GM12878 (cell line): ENCODE results near the gene NSG2. TPM values are rescaled to one million over a fixed set of nuclear protein-coding genes. Genes with fewer than 3 reads are reported as not detected.

Experiments used
- ATAC-seq: fragments of 200-7000 bp; cut with Tn5 transposase; 3 replicates; pipeline ENCODE4 v1.9.1; 2020; ENCODE audit warnings: mild to moderate bottlenecking, moderate library complexity
- BruUV-seq: library from RNA; stranded (reverse); fragments of 400-500 nt; replicated peaks from 2 replicates; lab custom pipeline; 2021; lab: Mats Ljungman, UMichigan
- CTCF ChIA-PET: fragments of 300-600 bp; sonication (Branson Sonifier 250); formaldehyde crosslinking; extraction: SDS; loops from one replicate; lab custom pipeline; 2021; ENCODE audit warnings: inconsistent platforms; lab: Yijun Ruan, JAX
- POLR2A ChIA-PET: fragments of 350-600 bp; formaldehyde crosslinking; extraction: SDS; loops from one replicate; lab custom pipeline; 2021; ENCODE audit warnings: inconsistent platforms; lab: Charles Lee
- RAD21 ChIA-PET: fragments of 300-600 bp; sonication (Branson Sonifier 250); formaldehyde crosslinking; loops from one replicate; lab custom pipeline; 2023; ENCODE audit warnings: antibody characterized with exemption; ENCODE audit not compliant: unreplicated experiment; lab: Charles Lee
- SMC1A ChIA-PET: fragments of 300-600 bp; sonication (Branson Sonifier 250); formaldehyde crosslinking; loops from one replicate; lab custom pipeline; 2023; ENCODE audit not compliant: unreplicated experiment, uncharacterized antibody; lab: Charles Lee
- DNase-seq: peaks from one replicate; pipeline ENCODE4 v3.0.0-alpha.2; 2011; ENCODE audit warnings: low read depth, low spot score
- FAIRE-seq: peaks from 3 replicates; lab custom pipeline; 2011; peaks lifted over from hg19 to GRCh38; lab: Jason Lieb, UNC
- H2AFZ ChIP-seq: 2 replicates; pipeline ENCODE4 v1.6.0; 2011; ENCODE audit warnings: low read depth, low read length, control low read depth; ENCODE audit not compliant: control insufficient read depth
- H3K27ac ChIP-seq: 2 replicates; pipeline ENCODE4 v1.5.1; 2011; ENCODE audit warnings: control low read depth; ENCODE audit not compliant: control insufficient read depth, insufficient read depth
- H3K27me3 ChIP-seq, 2 experiments: replicated peaks in 1 of 2; 2 replicates each; pipeline versions ENCODE4 v1.6.0 to v1.6.1; 2011; ENCODE audit warnings: low read length in 1 of 2; ENCODE audit not compliant: control insufficient read depth in 2 of 2, insufficient read depth in 2 of 2
- H3K36me3 ChIP-seq, 2 experiments: 2 replicates each; pipeline ENCODE4 v1.5.1; 2011; ENCODE audit warnings: low read length in 1 of 2; ENCODE audit not compliant: control insufficient read depth in 2 of 2, insufficient read depth in 2 of 2
- H3K4me1 ChIP-seq: 2 replicates; pipeline ENCODE4 v1.6.1; 2011; ENCODE audit warnings: mild to moderate bottlenecking, low read length, moderate library complexity, mixed read lengths; ENCODE audit not compliant: control insufficient read depth, insufficient read depth
- H3K4me2 ChIP-seq: 2 replicates; pipeline ENCODE4 v1.6.0; 2011; ENCODE audit warnings: control low read depth; ENCODE audit not compliant: control insufficient read depth, insufficient read depth
- H3K4me3 ChIP-seq: fragments of 200-600 bp; sonication (generic); 2 replicates; pipeline ENCODE4 v1.5.1; 2016
- H3K79me2 ChIP-seq: 2 replicates; pipeline ENCODE4 v1.6.0; 2011; ENCODE audit warnings: low read length; ENCODE audit not compliant: control insufficient read depth, insufficient read depth
- H3K9ac ChIP-seq: 2 replicates; pipeline ENCODE4 v1.8.0; 2011; ENCODE audit warnings: low read length, control low read depth, mixed read lengths; ENCODE audit not compliant: control insufficient read depth, insufficient read depth
- H3K9me3 ChIP-seq: replicated peaks from 3 replicates; pipeline ENCODE4 v1.5.1; 2011; ENCODE audit warnings: mild to moderate bottlenecking, low read length; ENCODE audit not compliant: control insufficient read depth, insufficient read depth
- H4K20me1 ChIP-seq: 2 replicates; pipeline ENCODE4 v1.6.0; 2011; ENCODE audit not compliant: control insufficient read depth, insufficient read depth
- ATF3 ChIP-seq: IDR thresholded peaks from 2 replicates; pipeline ENCODE4 v1.6.1; 2011; ENCODE audit warnings: low read depth, mild to moderate bottlenecking, low read length, moderate library complexity, borderline replicate concordance; ENCODE audit errors: extremely low read depth
- BACH1 ChIP-seq: fragments of 450-650 bp; IDR thresholded peaks from 2 replicates; pipeline ENCODE4 v1.6.1; 2017; ENCODE audit warnings: mild to moderate bottlenecking, borderline replicate concordance
- CTCF ChIP-seq, 3 experiments: IDR thresholded peaks in 2 of 3; conservative IDR thresholded peaks in 1 of 3; 2 replicates each; pipeline ENCODE4 v1.5.1; 2011; ENCODE audit warnings: low read depth in 3 of 3, low read length in 3 of 3, mild to moderate bottlenecking in 3 of 3, control low read depth in 2 of 3, moderate library complexity in 2 of 3, inconsistent platforms in 1 of 3, mixed read lengths in 1 of 3; ENCODE audit not compliant: control insufficient read depth in 2 of 3, insufficient read depth in 1 of 3; ENCODE audit errors: extremely low read depth in 1 of 3
- DPF2 ChIP-seq: fragments of 450-650 bp; IDR thresholded peaks from 2 replicates; pipeline ENCODE4 v1.6.1; 2017; ENCODE audit warnings: mild to moderate bottlenecking
- ETV6 ChIP-seq, 2 experiments: fragments of 450-650 bp in 1 of 2; IDR thresholded peaks in 1 of 2; conservative IDR thresholded peaks in 1 of 2; 2 replicates each; pipeline ENCODE4 v1.6.1; 2014; ENCODE audit warnings: antibody characterized with exemption in 1 of 2, borderline replicate concordance in 1 of 2, low read depth in 1 of 2, mild to moderate bottlenecking in 1 of 2, moderate library complexity in 1 of 2
- HDAC6 ChIP-seq: fragments of 200-600 bp; sonication (generic); IDR thresholded peaks from one replicate; pipeline ENCODE4 v1.8.0; 2017; ENCODE audit warnings: antibody characterized with exemption; ENCODE audit not compliant: unreplicated experiment
- IRF3 ChIP-seq: fragments of 450-650 bp; IDR thresholded peaks from 2 replicates; pipeline ENCODE4 v1.6.1; 2014; ENCODE audit warnings: mild to moderate bottlenecking
- MAX ChIP-seq: IDR thresholded peaks from 2 replicates; pipeline ENCODE4 v1.6.1; 2012; ENCODE audit warnings: low read depth, low read length, improper control_type of control experiment
- MTA3 ChIP-seq: IDR thresholded peaks from 2 replicates; pipeline ENCODE4 v1.6.1; 2012; ENCODE audit warnings: low read length, inconsistent platforms, borderline replicate concordance
- NBN ChIP-seq: fragments of 450-650 bp; IDR thresholded peaks from 2 replicates; pipeline ENCODE4 v1.6.1; 2016
- NFXL1 ChIP-seq: fragments of 450-650 bp; IDR thresholded peaks from 2 replicates; pipeline ENCODE4 v1.6.1; 2017; ENCODE audit warnings: antibody characterized with exemption, mild to moderate bottlenecking, borderline replicate concordance
- NKRF ChIP-seq: fragments of 450-650 bp; conservative IDR thresholded peaks from 2 replicates; pipeline ENCODE4 v1.6.1; 2017; ENCODE audit warnings: mild to moderate bottlenecking, moderate library complexity
- NRF1 ChIP-seq: conservative IDR thresholded peaks from 2 replicates; pipeline ENCODE4 v1.6.1; 2011; ENCODE audit warnings: mild to moderate bottlenecking, low read depth, low read length, improper control_type of control experiment
- RUNX3 ChIP-seq: IDR thresholded peaks from 2 replicates; pipeline ENCODE4 v1.6.1; 2012; ENCODE audit warnings: low read length, inconsistent platforms
- SREBF2 ChIP-seq: IDR thresholded peaks from 2 replicates; pipeline ENCODE4 v1.6.1; 2012; ENCODE audit warnings: mild to moderate bottlenecking, low read length
- WRNIP1 ChIP-seq: IDR thresholded peaks from 2 replicates; pipeline ENCODE4 v1.6.1; 2011; ENCODE audit warnings: low read depth, low read length, improper control_type of control experiment, borderline replicate concordance
- ZBED1 ChIP-seq: IDR thresholded peaks from 2 replicates; pipeline ENCODE4 v1.6.1; 2016; ENCODE audit warnings: borderline replicate concordance
- WGBS: methylation state at CpG from one replicate; pipeline ENCODE4 v1.1.6; 2016; ENCODE audit warnings: low lambda C conversion rate; ENCODE audit not compliant: insufficient replicate concordance, insufficient coverage; ENCODE audit errors: missing lambda C conversion rate; 5-methylcytosine and 5-hydroxymethylcytosine counted together
- in situ Hi-C: fragments of 300-500 bp; cut with MboI; formaldehyde crosslinking; loops from 9 replicates; pipeline ENCODE4 v1.14.3; 2018; ENCODE audit warnings: mixed read lengths
- intact Hi-C: fragments of 100-400 bp; cut with micrococcal nuclease; formaldehyde crosslinking; loops from one replicate; pipeline ENCODE4 v1.14.2; 2022; ENCODE audit not compliant: unreplicated experiment
- polyA plus RNA-seq, 11 experiments: library from polyadenylated mRNA; depleted of rRNA in 4 of 11; unstranded in 6 of 11; stranded (reverse) in 5 of 11; fragments of >200 nt; fragmentation: Nextera tagmentation in 4 of 11; fragmentation: Illumina TruSeq in 1 of 11; extraction: Ambion mirVana in 4 of 11; extraction: Trizol in 1 of 11; gene quantifications; 1 replicate in 1 of 11; 2 replicates in 10 of 11; pipeline versions ENCODE4 v1.2.1 to v1.2.3, GENCODE V29; 2011 to 2016; ENCODE audit warnings: inconsistent platforms in 2 of 11, missing spikeins in 2 of 11, low read depth in 1 of 11
- total RNA-seq, 4 experiments: library from RNA; depleted of rRNA in 3 of 4; stranded (reverse); fragments of >200 nt in 3 of 4; fragmentation: Illumina TruSeq in 1 of 4; extraction: Trizol in 1 of 4; gene quantifications; 2 replicates each; pipeline versions ENCODE4 v1.2.1 to v1.2.3, GENCODE V29; 2013 to 2021

NSG2 gene
- total and polyA plus RNA-seq, 10 of the 15 experiments (the other 5 are each of a cell fraction or from before 2014, with no cell fraction given): 0.04 to 0.14 TPM; not detected in 8

GRCh38 chr5:174022384-174023095 is 23.0 kb upstream of the NSG2 start:
- intact Hi-C loops: no loop called here
- SMC1A ChIA-PET: no interaction called here
- TF ChIP-seq WRNIP1 (no peak), IRF3 (no peak), NRF1 (no peak), RUNX3 (no peak), HDAC6 (no peak), ATF3 (no peak), SREBF2 (no peak), DPF2 (no peak), CTCF (IDR thresholded peaks at IDR 0.05 in 2 of 3, conservative IDR thresholded peaks at IDR 0.05 in 1 of 3; ENCODE audit: control insufficient read depth in 2 of 3, extremely low read depth in 1 of 3, insufficient read depth in 1 of 3, low read depth in 3 of 3, low read length in 3 of 3) (no peak), NFXL1 (no peak), MTA3 (no peak), NKRF (no peak), ETV6 (conservative IDR thresholded peaks at IDR 0.05 in 1 of 2, IDR thresholded peaks at IDR 0.05 in 1 of 2; ENCODE audit: borderline replicate concordance in 1 of 2, low read depth in 1 of 2) (no peak), ZBED1 (no peak), MAX (no peak), NBN (no peak), BACH1 (no peak)

More at GRCh38 chr5:174022384-174023095, 23.0 kb upstream of the NSG2 start:
- H2AFZ ChIP-seq: no peak overlapping the region
- no peaks in the 10 kb centered on the region for H3K4me1 ChIP-seq
- no peaks in the 10 kb centered on the region for H4K20me1 ChIP-seq
- no peak for ATAC-seq
- H3K36me3 ChIP-seq: no peaks in the 10 kb centered on the region
- ChIA-PET CTCF (interaction anchor here (0.7 kb wide), 1 partner anchor 24 kb away, joined by 3 read pairs; no protein-coding TSS in a partner anchor), POLR2A (no interaction called here), RAD21 (interaction anchor here (1.1 kb wide), 1 partner anchor 289 kb away, joined by 3 read pairs; no protein-coding TSS in a partner anchor)
- WGBS: 25% methylated on average over 4 of the region's 4 CpGs
- H3K4me2 ChIP-seq: no peak overlapping the region
- no peak overlapping the region for H3K9ac ChIP-seq
- H3K79me2 ChIP-seq: no peaks in the 10 kb centered on the region
- H3K27me3 ChIP-seq: peaks cover 3% of the 10 kb centered on the region in 2 experiments; a peak in 3 of 4 replicates
- no peak overlapping the region for H3K27ac ChIP-seq
- H3K4me3 ChIP-seq: no peak overlapping the region
- no peaks in the 10 kb centered on the region for H3K9me3 ChIP-seq
- in situ Hi-C loops: no loop called here
- no peak for DNase-seq
- FAIRE-seq: no peak
- no TSS peak for BruUV-seq
